GM21390 (cell line): ENCODE data around the gene DHCR7.

ENCODE experiments used
- ATAC-seq: cut with Tn5 transposase; IDR thresholded peaks from one replicate; pipeline ENCODE4 v1.9.1; 2021; ENCODE audit not compliant: unreplicated experiment

The DHCR7 gene

DNA sequence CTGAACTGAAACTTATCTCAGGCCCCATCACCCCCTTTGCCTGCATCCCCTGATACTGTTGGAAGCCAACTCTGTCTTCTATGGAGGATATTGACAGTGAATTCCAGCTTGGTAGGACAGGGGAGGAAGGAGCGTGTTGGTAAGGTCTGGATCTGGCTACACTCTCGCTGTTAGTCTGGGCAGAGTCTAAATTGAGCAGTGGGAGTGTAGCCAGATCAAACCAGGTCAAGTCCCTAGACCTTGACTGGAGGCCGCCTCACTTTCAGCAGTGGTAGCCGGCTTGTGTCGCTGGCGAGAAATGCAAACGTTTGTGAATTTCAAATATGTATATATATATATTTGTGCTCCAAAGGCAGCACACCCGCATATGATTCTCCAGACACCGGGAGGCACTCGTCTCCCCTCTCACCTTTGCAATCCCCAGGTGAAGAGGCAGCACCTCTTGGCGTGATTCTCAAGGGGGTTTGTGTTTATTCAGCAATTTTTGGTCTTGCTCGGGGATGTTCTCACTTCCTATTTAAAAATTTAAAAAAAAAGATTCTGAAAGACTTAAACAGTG is 26.7 kb downstream of the DHCR7 start:
- ATAC-seq, result no peak

GRCh38 chr11:71420455-71421241 is 27.5 kb downstream of the DHCR7 start:
- no peak for ATAC-seq

DNA sequence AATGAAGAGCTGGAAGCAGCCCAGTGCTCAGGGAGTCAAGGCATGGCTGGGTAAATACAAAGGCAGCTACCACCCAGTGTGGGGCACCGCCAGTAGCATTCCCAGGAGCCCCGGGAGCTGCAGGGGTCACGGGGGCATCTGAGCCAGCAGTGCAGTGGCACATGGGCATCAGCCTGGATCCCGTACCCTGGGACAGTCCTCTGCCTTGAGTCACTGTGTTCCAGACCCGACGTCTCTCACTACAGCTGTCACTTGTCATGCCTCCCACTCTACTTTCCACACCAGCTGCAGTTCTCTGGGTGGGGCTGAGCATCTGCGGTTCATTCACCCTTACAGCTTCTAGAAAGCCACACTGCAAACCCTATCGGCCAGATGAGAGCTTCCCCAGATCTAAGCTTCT is 29.6 kb downstream of the DHCR7 start:
- ATAC-seq, result peak; percentile 74

DNA sequence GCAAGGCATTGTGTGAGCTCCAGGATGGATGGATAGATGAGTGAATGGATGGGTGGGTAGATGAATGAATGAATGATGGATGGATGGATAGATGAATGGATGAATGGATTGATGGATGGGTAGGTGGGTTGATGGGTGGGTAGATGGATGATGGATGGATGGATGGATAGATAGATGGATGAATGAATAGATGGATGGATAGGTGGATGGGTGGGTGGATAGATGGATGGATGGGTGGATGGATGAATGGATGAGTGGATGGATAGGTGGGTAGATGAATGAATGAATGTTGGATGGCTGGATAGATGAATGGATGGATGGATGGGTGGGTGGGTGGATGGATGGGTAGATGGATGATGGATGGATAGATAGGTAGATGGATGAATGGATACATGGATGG is 33.5 kb downstream of the DHCR7 start:
- ATAC-seq, result no peak

DNA sequence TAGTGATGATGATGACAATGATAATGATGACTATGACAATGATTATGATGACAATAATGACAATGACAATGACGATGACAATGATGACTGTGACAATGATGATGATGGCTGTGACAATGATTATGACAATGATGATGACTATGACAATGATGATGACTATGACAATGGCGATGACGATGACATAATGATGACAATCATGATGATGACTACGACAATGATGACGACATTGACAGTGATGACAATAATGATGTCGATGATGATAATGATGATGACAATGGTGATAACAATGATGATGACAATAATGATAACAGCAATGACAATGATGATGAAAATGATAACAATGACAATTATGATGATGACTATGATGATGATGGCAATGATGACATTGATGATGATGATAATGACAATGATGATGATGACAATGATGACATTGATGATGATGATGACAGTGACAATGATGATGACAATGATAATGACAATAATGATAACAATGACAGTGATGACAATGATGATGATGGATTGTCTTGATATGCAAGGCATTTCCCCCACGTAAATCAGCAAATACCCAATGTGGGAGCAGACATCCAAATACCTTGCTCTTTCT is 37.7 kb downstream of the DHCR7 start:
- ATAC-seq, result no peak

DNA sequence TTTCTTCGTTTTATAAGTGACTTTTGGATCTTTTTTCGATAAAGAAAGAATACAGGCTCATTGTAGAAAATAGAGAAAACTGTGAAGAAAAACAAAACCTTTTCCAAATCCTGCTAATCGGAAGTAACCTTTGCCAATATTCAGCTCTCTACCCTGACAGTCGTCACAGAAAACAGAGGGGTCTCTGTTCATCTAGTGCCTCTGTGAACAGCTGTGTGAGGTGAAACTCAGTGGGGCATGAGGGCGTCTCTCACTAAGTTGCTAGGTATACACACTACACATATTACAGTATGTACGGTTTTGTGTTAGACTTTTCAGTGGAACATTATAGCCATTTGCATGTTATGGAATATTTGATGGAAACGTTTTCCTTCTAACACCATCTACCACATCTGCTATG is 39.4 kb downstream of the DHCR7 start:
- ATAC-seq, result no peak

DNA sequence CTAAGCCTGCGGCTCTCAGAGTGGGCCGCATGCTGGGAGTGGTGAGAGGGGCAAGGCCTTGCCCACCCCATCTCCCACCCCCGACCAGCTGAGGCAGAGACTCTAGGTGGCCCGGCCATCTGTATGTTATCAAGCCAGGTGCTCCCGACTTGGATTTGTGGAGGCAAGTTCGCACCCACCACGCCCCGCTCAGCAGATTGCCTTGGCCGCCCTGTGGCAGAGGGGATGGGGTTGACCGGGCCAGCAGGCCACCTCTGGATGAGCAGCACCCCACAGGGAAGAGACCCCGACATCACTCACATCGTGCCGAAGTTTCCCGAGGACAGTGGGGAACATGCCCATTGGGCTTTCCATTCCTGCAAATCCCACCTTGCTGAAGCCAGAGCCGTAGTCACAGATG is 40.8 kb downstream of the DHCR7 start:
- no peak for ATAC-seq

GRCh38 chr11:71406681-71407080 is 41.5 kb downstream of the DHCR7 start:
- no peak for ATAC-seq

DNA sequence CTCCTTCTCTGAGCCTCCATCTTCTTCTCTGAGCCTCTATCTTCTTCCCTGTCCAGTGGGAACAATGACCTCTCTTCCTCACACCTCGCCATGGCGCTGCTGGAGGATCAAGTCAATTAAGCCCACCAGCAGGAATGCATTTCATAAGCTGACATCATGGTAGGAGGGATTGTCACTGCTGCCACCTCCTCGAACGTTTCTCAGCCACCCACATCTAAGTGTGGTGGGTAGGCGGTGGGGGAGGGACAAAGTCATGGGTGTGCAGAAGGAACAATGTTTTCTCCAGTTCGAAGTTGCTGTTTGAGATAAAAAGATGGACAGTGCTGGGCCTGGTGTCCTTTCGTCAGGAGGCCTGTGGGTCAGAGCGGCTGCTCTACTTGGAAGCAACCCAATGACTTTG is 44.0 kb downstream of the DHCR7 start:
- ATAC-seq, result no peak

- no peak for ATAC-seq
These were observed 45.3 kb downstream of the DHCR7 start for GRCh38 chr11:71402878-71403277.

GRCh38 chr11:71400216-71400615 is 48.0 kb downstream of the DHCR7 start:
- no peak for ATAC-seq

DNA sequence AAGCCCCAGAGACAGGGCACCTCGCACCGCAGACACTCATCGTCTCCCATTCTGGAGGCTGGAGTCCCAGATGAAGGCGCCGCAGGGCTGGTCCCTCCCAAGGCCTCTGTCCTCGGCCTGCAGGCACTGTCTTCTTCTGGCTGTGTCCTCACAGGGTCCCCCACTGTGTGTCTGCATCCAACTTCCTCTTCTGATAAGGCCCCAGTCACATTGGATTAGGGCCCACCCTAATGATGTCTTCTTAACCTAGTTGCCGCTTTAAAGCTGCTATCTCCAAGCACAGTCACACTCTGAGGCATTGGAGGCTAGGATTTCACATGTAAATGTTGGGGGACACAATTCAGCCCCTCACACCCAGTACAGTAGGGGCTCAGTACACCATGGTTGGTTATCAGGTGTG is 48.9 kb downstream of the DHCR7 start:
- no peak for ATAC-seq

DNA sequence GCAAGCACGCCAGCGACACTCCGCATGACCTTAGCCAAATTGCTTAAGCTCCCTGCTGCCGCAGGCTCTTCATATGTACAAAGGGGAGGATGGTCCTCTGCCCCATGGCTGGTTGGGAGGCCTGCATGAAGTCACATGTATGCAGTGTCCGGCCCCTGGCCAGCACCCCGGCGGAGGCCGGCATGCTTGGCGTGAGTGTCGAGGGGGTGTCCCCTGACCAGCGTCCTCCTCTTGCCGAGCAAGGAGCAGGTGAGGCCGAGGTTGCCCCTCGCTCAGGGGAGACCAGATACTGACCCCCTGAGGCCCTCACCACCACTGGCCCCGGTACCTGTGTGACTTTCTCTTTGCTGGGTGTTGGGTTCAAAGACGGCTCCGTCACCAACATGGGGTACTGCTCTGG is 50.2 kb downstream of the DHCR7 start:
- no peak for ATAC-seq

DNA sequence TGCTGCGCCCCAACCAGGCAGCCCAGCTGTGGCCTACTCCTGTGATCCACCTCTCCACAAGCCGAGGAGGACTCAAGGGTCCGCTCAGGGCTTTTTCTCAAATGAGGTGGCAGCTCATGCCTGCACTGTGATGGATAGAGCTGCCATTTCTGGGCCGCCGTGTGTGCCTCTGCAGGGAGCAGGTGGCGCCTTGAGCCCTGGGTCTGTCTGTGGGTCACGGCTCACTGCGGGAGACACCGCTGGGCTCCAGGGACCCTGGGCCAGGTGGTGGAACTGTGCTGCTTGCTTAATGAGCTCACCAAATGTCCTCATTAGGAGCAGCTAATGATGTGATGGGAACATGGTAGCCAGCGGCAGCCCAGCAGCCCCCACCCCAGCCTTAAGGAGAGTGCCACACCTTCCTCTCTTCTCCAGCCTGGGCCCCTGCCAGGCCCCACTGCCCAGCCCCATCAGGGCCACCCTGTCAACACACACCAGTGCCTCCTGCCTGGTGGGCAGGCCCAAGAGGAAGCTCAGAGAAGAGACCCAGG is 50.8 kb downstream of the DHCR7 start:
- ATAC-seq, result no peak

DNA sequence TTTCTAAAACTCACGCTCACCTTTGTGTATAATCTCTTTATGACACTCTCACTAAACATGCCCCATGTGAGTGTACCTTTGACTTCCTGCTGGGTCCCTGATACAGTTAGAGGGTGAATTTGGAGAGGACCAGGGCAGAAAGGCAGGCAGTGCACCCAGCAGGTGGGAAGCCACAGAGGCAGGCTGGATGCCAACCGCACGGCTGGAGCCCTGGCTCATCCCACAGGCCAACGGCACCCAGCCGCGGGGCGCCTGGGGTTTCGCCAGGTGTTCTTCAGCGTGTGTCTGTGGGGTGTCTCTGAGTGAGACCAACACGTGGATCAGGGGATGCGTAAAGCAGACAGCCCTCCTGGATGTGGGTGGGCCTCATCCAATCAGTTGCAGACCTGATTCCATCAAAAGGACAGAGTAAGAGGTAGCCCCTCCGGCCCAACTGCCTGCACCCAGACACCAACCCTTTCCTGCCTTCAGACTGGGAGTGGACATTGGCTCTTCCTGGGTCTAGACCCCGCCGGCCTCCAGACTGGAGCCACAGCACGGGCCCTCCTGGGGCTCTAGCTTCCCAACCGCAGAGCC is 51.6 kb downstream of the DHCR7 start:
- no peak for ATAC-seq

GRCh38 chr11:71395774-71396173 is 52.4 kb downstream of the DHCR7 start:
- no peak for ATAC-seq

- ATAC-seq, result no peak
These were observed 53.0 kb downstream of the DHCR7 start for GRCh38 chr11:71395263-71395560.

DNA sequence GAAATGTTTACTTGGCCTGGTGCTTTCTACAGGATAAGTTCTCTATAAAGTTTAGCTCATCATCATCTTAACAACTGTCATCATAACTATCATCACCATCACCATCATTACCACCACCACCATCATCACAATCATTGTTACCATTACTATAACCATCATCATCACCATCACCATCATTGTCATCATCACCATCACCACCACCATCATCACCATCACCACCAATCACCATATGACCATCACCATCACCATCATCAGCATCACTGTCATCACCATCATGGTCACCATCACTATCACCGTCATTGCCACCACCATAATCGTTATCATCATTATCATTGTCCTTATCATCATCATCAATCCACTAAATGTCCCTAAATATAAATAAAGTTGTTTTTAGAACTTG is 54.9 kb downstream of the DHCR7 start:
- ATAC-seq, result no peak

DNA sequence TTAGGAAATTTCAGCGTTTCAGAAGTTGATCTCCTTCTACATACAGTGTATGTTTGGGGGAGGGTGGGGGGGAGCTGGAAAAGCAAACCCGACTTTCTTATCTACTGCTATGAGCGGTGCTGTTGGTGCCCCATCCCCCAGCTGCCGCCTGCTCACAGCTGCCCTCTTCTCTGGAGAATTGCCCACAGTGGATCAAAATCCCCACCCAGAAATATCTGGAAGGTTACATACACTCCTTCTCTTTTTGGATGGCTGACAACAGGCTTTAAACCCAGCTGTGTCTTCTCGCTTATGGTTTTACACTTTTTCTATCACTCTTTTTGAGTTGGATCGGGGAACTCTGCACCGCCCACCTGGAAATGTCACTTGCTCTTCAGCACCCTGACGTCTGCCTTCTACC is 56.4 kb downstream of the DHCR7 start:
- no peak for ATAC-seq

GRCh38 chr11:71391352-71391751 is 56.8 kb downstream of the DHCR7 start:
- ATAC-seq, result no peak

DNA sequence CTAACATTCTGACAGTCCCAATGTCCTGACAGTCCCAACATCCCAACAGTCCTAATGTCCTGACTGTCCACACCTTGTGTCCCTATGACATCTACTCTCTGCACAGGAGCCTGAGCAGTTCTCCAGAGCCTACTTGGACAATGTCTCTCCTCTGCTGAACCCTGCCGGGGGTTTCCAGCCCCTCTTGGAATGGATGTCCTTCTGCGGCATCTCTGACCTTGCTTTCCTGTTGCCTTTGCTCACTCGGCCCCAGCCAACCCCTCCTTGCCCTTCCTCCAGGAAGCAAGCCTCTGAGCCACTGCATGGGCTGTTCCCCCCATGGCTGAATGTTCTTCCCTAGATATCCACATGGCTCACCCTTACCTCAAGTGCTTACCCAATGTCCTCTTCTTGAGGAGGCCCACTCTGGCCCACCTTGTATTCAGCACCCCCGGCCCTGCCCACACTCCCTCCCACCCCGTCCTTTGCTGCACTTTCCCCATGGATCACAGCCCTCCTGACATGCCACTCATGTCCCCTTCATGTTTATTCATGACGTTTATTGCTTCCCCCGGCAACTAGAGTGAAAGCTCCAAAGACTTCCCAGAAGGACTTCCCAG is 59.5 kb downstream of the DHCR7 start:
- ATAC-seq, result no peak
